Measurements from ENCODE around the gene CAMTA1.
A peak's percentile ranks its signal among the peaks of the same experiment; 100 is the strongest.

Gene CAMTA1

DNA sequence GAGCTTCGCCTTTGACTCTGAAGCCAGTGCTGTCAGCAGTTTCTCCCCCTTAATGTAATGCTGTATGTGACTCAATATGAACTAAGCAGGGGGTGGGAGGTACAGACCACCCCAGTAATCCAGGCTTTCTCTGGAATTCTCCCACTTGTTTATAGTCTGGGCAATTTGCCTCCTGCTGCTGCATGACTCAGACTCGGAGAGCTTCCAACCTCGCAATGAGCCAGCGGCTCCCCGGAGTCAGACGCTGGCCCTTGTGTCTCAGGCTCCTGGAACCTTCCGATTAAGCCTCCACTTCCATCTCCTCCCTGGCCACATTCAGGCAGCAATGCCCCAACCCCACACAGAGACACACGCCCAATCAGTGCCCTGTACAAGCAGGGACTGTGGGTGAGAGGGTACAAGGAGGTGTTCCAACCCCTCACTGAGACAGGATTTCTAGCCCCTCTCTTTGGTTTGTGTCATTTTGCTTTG, 514.1 kb downstream of the CAMTA1 start:
- peak; percentile 53 for DNase-seq (ENCODE audit: extremely low spot score)
- TF ChIP-seq NFRKB (IDR thresholded peaks at IDR 0.05) (no peak), BHLHE40 (IDR thresholded peaks at IDR 0.05; ENCODE audit: borderline replicate concordance) (no peak), FOXK2 (IDR thresholded peaks at IDR 0.05) (no peak), L3MBTL2 (conservative IDR thresholded peaks at IDR 0.05) (no peak), ARNT (IDR thresholded peaks at IDR 0.05) (no peak), PKNOX1 (IDR thresholded peaks at IDR 0.05) (no peak), HDGF (IDR thresholded peaks at IDR 0.05; ENCODE audit: borderline replicate concordance) (no peak), SUZ12 (IDR thresholded peaks at IDR 0.05) (no peak), CTBP1 (IDR thresholded peaks at IDR 0.05; ENCODE audit: borderline replicate concordance) (no peak)
- ChIA-PET CTCF (interaction anchor here (0.7 to 0.8 kb wide), 2 partner anchors 30 to 128 kb away, joined by 3 read pairs; no protein-coding TSS in a partner anchor), POLR2A (interaction anchor here (0.5 to 1.2 kb wide), 2 partner anchors 170 to 1189 kb away, joined by 3 read pairs; no protein-coding TSS in a partner anchor)

GRCh38 chr1:7299994-7300393, 514.7 kb downstream of the CAMTA1 start:
- no peak for DNase-seq (ENCODE audit: extremely low spot score)
- ChIA-PET POLR2A (no interaction called here), CTCF (interaction anchor here (0.7 kb wide), 1 partner anchor 127 kb away, joined by 3 read pairs; no protein-coding TSS in a partner anchor)
- TF ChIP-seq TARDBP (IDR thresholded peaks at IDR 0.05) (no peak), HDGF (IDR thresholded peaks at IDR 0.05; ENCODE audit: borderline replicate concordance) (no peak), L3MBTL2 (conservative IDR thresholded peaks at IDR 0.05) (no peak), SUZ12 (IDR thresholded peaks at IDR 0.05) (no peak), PKNOX1 (IDR thresholded peaks at IDR 0.05) (no peak), FOXK2 (IDR thresholded peaks at IDR 0.05) (no peak), ARNT (IDR thresholded peaks at IDR 0.05) (no peak), FOXA1 (IDR thresholded peaks at IDR 0.05) (no peak), FOXM1 (IDR thresholded peaks at IDR 0.05; ENCODE audit: borderline replicate concordance) (no peak), CTBP1 (IDR thresholded peaks at IDR 0.05; ENCODE audit: borderline replicate concordance) (no peak)

DNA sequence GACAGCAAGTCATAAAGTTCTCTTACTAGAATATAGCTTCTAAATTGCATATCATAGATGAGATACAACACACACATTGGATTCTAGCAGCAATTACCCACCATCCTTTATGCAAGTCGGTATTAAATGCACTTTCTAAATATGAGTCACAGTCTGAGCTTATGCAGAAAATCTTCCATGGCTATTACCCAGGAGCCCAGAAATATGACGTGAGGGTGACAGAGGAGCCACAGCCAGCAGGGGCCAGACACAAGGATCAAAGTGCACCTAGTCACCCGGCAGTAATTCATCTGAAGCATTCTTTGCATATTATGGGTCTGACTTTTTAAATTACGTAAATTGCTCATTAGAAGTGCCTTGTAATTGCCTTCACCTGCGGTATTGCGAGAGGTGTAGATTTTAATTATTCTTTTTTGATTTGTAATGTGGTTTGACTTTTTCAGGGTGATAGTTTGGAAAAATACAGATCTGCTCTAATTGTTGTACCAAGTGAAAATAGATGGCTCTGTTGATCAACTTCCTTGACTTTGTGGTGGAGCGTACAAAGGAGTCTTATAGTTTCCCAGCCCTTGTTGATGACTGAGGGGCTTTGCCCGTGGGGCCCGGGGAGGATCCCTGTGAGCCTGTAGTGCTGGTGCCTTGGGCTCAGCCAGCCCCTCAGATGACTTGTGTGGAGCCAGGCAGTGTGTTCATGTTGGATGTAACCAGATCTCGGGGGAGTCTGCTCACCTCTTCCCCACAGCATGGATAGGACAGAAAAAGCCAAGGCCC, 515.8 kb downstream of the CAMTA1 start:
- DNase-seq (ENCODE audit: extremely low spot score) = no peak
- CTCF ChIA-PET = interaction anchor here (0.6 kb wide), 2 partner anchors 275 to 1238 kb away, joined by 3 read pairs; no protein-coding TSS in a partner anchor
- POLR2A ChIA-PET = interaction anchor here (0.8 to 1.0 kb wide), 3 partner anchors 18 to 223 kb away, joined by 3 to 4 read pairs (median 3); no protein-coding TSS in a partner anchor
- TF ChIP-seq NFRKB (IDR thresholded peaks at IDR 0.05) (no peak), SP1 (IDR thresholded peaks at IDR 0.05) (no peak), PKNOX1 (IDR thresholded peaks at IDR 0.05) (no peak), ZNF384 (IDR thresholded peaks at IDR 0.05) (no peak), HDGF (IDR thresholded peaks at IDR 0.05; ENCODE audit: borderline replicate concordance) (no peak), CTBP1 (IDR thresholded peaks at IDR 0.05; ENCODE audit: borderline replicate concordance) (no peak), SUZ12 (IDR thresholded peaks at IDR 0.05) (no peak), FOXM1 (IDR thresholded peaks at IDR 0.05; ENCODE audit: borderline replicate concordance) (no peak), BHLHE40 (IDR thresholded peaks at IDR 0.05; ENCODE audit: borderline replicate concordance) (no peak), FOXA1 (IDR thresholded peaks at IDR 0.05) (no peak), ELF4 (IDR thresholded peaks at IDR 0.05) (no peak), L3MBTL2 (conservative IDR thresholded peaks at IDR 0.05) (no peak), ARNT (IDR thresholded peaks at IDR 0.05) (no peak), FOXK2 (IDR thresholded peaks at IDR 0.05) (no peak), LEF1 (IDR thresholded peaks at IDR 0.05; ENCODE audit: borderline replicate concordance) (no peak), TARDBP (IDR thresholded peaks at IDR 0.05) (no peak)

GRCh38 chr1:7301664-7301981, 516.4 kb downstream of the CAMTA1 start:
- POLR2A ChIA-PET = no interaction called here
- TF ChIP-seq FOXA1 (IDR thresholded peaks at IDR 0.05) (no peak), HDGF (IDR thresholded peaks at IDR 0.05; ENCODE audit: borderline replicate concordance) (no peak)
- no peak for DNase-seq (ENCODE audit: extremely low spot score)
- CTCF ChIA-PET = no interaction called here

DNA sequence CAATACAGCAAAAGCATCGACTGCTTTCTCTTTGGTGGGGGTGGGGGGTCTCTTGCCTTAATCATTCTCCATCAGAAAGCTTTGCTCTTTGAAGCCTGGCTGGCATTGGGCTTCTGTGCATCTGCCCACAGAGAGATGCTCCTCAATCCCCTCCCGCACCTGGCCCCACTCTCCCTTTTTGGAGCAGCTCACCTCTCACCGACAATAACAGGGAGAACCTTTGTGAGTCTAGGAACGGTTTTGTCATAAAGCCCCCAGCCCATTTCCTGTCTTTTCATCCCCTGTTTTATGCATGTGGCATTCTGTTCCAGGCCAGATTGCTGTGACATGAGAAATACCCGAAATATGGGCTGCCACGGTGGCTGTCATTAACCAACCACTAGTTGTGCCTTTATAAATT, 516.9 kb downstream of the CAMTA1 start:
- POLR2A ChIA-PET = no interaction called here
- no peak for DNase-seq (ENCODE audit: extremely low spot score)
- CTCF ChIA-PET = no interaction called here
- TF ChIP-seq L3MBTL2 (conservative IDR thresholded peaks at IDR 0.05) = no peak
- no peak for TF ChIP-seq FOXK2 (IDR thresholded peaks at IDR 0.05)
- TF ChIP-seq SP1 (IDR thresholded peaks at IDR 0.05) = no peak
- TF ChIP-seq SUZ12 (IDR thresholded peaks at IDR 0.05) = no peak
- TF ChIP-seq FOXA1 (IDR thresholded peaks at IDR 0.05) = no peak
- TF ChIP-seq LEF1 (IDR thresholded peaks at IDR 0.05; ENCODE audit: borderline replicate concordance) = no peak

GRCh38 chr1:7302873-7303272, 517.6 kb downstream of the CAMTA1 start:
- TF ChIP-seq ARNT (IDR thresholded peaks at IDR 0.05) = no peak
- TF ChIP-seq PKNOX1 (IDR thresholded peaks at IDR 0.05) = no peak
- no peak for TF ChIP-seq BHLHE40 (IDR thresholded peaks at IDR 0.05; ENCODE audit: borderline replicate concordance)
- no peak for TF ChIP-seq SUZ12 (IDR thresholded peaks at IDR 0.05)
- no peak for TF ChIP-seq LEF1 (IDR thresholded peaks at IDR 0.05; ENCODE audit: borderline replicate concordance)
- no peak for TF ChIP-seq NFRKB (IDR thresholded peaks at IDR 0.05)
- TF ChIP-seq L3MBTL2 (conservative IDR thresholded peaks at IDR 0.05) = no peak
- TF ChIP-seq SP1 (IDR thresholded peaks at IDR 0.05) = no peak
- no peak for TF ChIP-seq FOXK2 (IDR thresholded peaks at IDR 0.05)
- TF ChIP-seq FOXA1 (IDR thresholded peaks at IDR 0.05) = no peak
- no peak for TF ChIP-seq FOXM1 (IDR thresholded peaks at IDR 0.05; ENCODE audit: borderline replicate concordance)
- TF ChIP-seq HDGF (IDR thresholded peaks at IDR 0.05; ENCODE audit: borderline replicate concordance) = no peak
- no peak for TF ChIP-seq CTBP1 (IDR thresholded peaks at IDR 0.05; ENCODE audit: borderline replicate concordance)
- no peak for TF ChIP-seq ELF4 (IDR thresholded peaks at IDR 0.05)
- no peak for TF ChIP-seq TARDBP (IDR thresholded peaks at IDR 0.05)
- no peak for TF ChIP-seq ZNF384 (IDR thresholded peaks at IDR 0.05)
- ChIA-PET CTCF (no interaction called here), POLR2A (no interaction called here)
- peak; percentile 29 for DNase-seq (ENCODE audit: extremely low spot score)
